ENCODE results near the gene HES4.
"Not testable (repeated sequence)": the region's sequence is repeated elsewhere in the genome, so short reads cannot be mapped to it uniquely, and the experiment has no call there.

HES4 gene

DNA sequence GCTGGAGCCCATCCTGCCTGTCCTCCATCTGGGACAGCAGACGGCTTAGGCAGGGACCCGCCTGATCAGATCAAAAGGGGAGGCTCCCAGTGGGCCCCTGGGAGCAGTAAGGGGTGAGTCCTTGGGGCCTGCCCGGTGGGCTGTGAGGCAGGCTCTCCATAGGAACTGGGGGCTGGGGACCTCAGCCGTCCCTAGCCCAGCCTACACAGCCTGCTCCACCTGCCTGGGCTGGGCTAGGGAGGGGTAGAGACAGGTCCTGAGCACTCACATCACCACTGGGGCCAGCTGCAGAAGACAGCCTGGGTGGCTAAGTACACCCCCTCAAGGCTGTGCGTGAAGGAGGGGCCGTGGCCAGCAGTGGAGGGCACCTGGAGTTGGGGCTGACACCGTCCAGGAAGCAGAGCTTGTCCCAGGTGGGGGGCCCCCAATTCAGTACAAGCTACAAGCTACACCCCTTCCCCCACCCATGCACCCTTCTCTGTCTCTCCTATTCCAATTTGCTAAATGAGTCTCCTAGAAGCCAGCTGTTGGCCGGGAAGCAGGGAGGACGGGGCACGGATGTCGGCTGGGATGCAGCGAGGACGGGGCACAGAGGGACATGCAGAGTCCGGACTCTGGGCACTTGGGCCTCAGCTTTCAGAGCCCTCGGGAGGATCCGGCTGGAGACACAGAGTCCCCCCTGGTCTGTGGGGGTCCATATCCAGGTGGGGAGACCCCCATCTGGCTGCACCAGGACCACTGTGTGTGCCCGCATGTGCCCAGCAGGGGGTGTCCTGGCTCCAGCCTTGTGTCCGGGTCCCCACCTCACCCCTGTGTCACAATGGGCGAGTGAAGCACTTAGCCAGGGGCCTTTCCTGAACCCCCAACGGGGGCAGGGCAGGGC, 15.1 kb upstream of the HES4 start:
- Histone ChIP-seq H3K4me3 (ENCODE audit: extremely low read depth, insufficient read depth, low read length, poor library complexity, severe bottlenecking) (no peak overlapping the region), H3K4me1 (ENCODE audit: control insufficient read depth, insufficient read depth, low read length, poor library complexity, severe bottlenecking) (peaks cover 7% of the 10 kb centered on the region), H3K27ac (ENCODE audit: low read depth, low read length, severe bottlenecking) (no peak overlapping the region), H3K9me3 (ENCODE audit: control insufficient read depth, low read length) (no peaks in the 10 kb centered on the region), H3K36me3 (ENCODE audit: control insufficient read depth, insufficient read depth, low read length) (no peaks in the 10 kb centered on the region)
- WGBS, 2 experiments (ENCODE audit: insufficient coverage in 2 of 2): 83 to 90% methylated on average over 15 to 17 of the region's 20 CpGs

DNA sequence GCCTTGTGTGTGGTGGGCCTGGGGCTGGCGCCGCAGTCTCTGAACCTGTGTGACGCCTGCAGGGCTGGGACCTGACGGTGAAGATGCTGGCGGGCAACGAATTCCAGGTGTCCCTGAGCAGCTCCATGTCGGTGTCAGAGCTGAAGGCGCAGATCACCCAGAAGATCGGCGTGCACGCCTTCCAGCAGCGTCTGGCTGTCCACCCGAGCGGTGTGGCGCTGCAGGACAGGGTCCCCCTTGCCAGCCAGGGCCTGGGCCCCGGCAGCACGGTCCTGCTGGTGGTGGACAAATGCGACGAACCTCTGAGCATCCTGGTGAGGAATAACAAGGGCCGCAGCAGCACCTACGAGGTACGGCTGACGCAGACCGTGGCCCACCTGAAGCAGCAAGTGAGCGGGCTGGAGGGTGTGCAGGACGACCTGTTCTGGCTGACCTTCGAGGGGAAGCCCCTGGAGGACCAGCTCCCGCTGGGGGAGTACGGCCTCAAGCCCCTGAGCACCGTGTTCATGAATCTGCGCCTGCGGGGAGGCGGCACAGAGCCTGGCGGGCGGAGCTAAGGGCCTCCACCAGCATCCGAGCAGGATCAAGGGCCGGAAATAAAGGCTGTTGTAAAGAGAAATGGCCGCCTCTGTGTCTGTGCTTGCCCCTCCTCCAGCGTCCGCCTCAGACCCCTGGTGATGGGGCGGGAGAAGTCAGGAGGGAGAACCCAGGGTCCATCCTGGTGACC, 14.2 kb upstream of the HES4 start:
- WGBS, 2 experiments (ENCODE audit: insufficient coverage in 2 of 2): 54 to 59% methylated on average over 27 to 38 of the region's 41 CpGs
- Histone ChIP-seq H3K9me3 (ENCODE audit: control insufficient read depth, low read length) (no peaks in the 10 kb centered on the region), H3K27ac (ENCODE audit: low read depth, low read length, severe bottlenecking) (no peak overlapping the region), H3K4me1 (ENCODE audit: control insufficient read depth, insufficient read depth, low read length, poor library complexity, severe bottlenecking) (peaks cover 7% of the 10 kb centered on the region), H3K4me3 (ENCODE audit: extremely low read depth, insufficient read depth, low read length, poor library complexity, severe bottlenecking) (peak overlapping the region; percentile 41), H3K36me3 (ENCODE audit: control insufficient read depth, insufficient read depth, low read length) (no peaks in the 10 kb centered on the region)

DNA sequence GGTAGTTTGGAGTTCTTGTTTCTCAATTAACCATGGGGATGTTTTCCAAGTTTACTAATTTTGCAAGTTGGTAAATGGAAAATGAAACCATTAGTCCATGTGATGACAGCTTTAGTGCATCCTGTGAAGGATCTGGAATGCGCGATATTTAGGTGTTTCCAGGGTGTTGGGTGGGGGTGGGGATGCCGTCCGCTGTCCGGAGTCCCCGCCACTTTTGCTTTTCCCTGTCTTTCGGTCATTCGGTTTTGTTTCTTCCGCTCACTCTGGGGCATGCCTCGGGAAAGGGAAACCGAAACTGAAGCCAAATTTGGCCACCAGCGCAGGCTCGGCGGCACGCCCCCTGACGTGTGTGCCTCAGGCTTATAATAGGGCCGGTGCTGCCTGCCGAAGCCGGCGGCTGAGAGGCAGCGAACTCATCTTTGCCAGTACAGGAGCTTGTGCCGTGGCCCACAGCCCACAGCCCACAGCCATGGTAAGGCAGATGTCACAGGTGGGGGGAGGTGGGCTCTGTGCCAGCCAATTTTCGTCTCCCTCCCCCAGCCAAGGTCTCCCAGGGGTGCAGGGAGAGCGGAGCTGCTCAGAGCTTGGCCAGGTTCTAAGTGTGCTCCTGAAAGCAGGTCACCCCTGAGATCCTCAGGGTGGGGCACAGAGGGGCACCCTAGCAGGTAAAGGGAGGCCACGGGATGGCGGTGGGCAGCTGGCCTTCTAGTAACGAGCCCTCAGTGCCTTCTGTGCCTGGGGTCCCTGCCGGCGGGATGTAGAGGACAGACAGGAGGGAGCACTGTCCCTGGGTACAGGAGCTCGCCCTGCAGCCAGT, 13.4 kb upstream of the HES4 start, which contains the start of gene ISG15:
ISG15 (plus strand) TSS at position 393 of the 817 bp plus-strand sequence; CDS start at position 470, 77 bp downstream.
- no peaks in the 10 kb centered on the region for H3K36me3 ChIP-seq (ENCODE audit: control insufficient read depth, insufficient read depth, low read length)
- peak within 1 kb of the TSS; percentile 41 for H3K4me3 ChIP-seq (ENCODE audit: extremely low read depth, insufficient read depth, low read length, poor library complexity, severe bottlenecking)
- peak within 1 kb of the TSS; percentile 37 for H3K27ac ChIP-seq (ENCODE audit: low read depth, low read length, severe bottlenecking)
- H3K9me3 ChIP-seq (ENCODE audit: control insufficient read depth, low read length): no peaks in the 10 kb centered on the region
- 11% methylated on average over 19 to 23 of the region's 30 CpGs for WGBS, 2 experiments (ENCODE audit: insufficient coverage in 2 of 2)
- peaks cover 7% of the 10 kb centered on the region for H3K4me1 ChIP-seq (ENCODE audit: control insufficient read depth, insufficient read depth, low read length, poor library complexity, severe bottlenecking)

DNA sequence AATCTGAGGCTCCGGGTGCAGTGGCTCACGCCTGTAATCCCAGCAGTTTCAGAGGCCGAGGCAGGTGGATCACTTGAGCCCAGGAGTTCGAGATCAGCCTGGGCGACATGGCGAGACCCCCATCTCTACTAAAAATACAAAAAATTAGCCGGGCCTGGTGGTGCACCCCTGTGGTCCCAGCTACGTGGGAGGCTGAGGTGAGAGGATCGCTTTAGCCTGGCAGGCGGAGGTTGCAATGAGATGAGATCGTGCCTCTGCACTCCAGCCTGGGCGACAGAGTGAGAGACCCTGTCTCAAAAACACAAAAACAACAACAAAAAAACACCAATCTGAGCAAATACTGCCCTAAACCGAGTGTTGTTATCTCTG, 12.8 kb upstream of the HES4 start:
- peak overlapping the region; percentile 37 for H3K27ac ChIP-seq (ENCODE audit: low read depth, low read length, severe bottlenecking)
- H3K4me1 ChIP-seq (ENCODE audit: control insufficient read depth, insufficient read depth, low read length, poor library complexity, severe bottlenecking); H3K9me3 ChIP-seq (ENCODE audit: control insufficient read depth, low read length); H3K36me3 ChIP-seq (ENCODE audit: control insufficient read depth, insufficient read depth, low read length): not testable (repeated sequence)
- 63 to 96% methylated on average over 8 of the region's 13 CpGs for WGBS, 2 experiments (ENCODE audit: insufficient coverage in 2 of 2)
- peak overlapping the region; percentile 41 for H3K4me3 ChIP-seq (ENCODE audit: extremely low read depth, insufficient read depth, low read length, poor library complexity, severe bottlenecking)

DNA sequence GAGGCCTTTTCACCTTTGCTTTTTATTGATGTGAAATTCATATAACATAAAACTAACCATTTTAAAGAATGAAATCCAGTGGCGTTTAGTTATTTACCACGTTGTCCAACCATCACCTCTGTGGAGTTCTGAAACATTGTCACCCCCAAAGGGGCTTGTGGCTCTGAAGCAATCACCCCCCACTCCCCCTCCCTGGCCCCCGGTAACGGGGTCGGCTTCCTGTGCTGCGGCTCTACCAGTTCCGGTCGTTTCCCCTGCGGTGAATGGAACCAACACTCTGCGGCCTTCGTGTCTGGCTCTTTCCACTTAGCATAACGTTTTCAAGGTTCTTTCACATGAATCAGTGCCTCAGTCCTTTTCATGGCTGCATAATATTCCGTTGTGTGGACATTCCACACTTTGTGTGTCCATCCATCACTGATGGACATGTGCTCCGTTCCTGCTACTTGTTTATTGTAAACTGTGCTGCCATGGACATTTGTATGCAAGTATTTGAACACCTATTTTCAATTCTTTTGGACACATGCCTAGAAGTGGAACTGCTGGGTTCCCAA, 11.6 kb upstream of the HES4 start:
- no peaks in the 10 kb centered on the region for H3K9me3 ChIP-seq (ENCODE audit: control insufficient read depth, low read length)
- 85 to 87% methylated on average over 10 to 12 of the region's 14 CpGs for WGBS, 2 experiments (ENCODE audit: insufficient coverage in 2 of 2)
- H3K36me3 ChIP-seq (ENCODE audit: control insufficient read depth, insufficient read depth, low read length): no peaks in the 10 kb centered on the region
- no peak overlapping the region for H3K27ac ChIP-seq (ENCODE audit: low read depth, low read length, severe bottlenecking)
- peaks cover 9% of the 10 kb centered on the region for H3K4me1 ChIP-seq (ENCODE audit: control insufficient read depth, insufficient read depth, low read length, poor library complexity, severe bottlenecking)
- no peak overlapping the region for H3K4me3 ChIP-seq (ENCODE audit: extremely low read depth, insufficient read depth, low read length, poor library complexity, severe bottlenecking)

DNA sequence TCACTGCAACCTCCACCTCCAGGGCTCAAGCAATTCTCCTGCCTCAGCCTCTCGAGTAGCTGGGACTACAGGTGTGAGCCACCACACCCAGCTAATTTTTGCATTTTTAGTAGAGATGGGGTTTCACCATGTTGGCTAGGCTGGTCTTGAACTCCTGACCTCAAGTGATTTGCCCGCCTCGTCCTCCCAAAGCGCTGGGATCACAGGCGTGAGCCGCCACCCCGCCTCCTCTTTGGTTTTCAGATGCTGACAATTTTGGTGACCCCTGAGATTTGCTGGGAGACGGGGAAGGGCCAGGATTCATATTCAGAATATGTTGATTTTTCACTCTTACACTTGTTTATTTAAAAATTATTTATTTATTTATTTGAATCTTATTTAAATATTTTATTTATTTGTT, 10.2 kb upstream of the HES4 start:
- not testable (repeated sequence) for H3K4me3 ChIP-seq (ENCODE audit: extremely low read depth, insufficient read depth, low read length, poor library complexity, severe bottlenecking); H3K9me3 ChIP-seq (ENCODE audit: control insufficient read depth, low read length); H3K36me3 ChIP-seq (ENCODE audit: control insufficient read depth, insufficient read depth, low read length); H3K27ac ChIP-seq (ENCODE audit: low read depth, low read length, severe bottlenecking)
- H3K4me1 ChIP-seq (ENCODE audit: control insufficient read depth, insufficient read depth, low read length, poor library complexity, severe bottlenecking): peaks cover 19% of the 10 kb centered on the region
- 80 to 97% methylated on average over 5 to 6 of the region's 8 CpGs for WGBS, 2 experiments (ENCODE audit: insufficient coverage in 2 of 2)

DNA sequence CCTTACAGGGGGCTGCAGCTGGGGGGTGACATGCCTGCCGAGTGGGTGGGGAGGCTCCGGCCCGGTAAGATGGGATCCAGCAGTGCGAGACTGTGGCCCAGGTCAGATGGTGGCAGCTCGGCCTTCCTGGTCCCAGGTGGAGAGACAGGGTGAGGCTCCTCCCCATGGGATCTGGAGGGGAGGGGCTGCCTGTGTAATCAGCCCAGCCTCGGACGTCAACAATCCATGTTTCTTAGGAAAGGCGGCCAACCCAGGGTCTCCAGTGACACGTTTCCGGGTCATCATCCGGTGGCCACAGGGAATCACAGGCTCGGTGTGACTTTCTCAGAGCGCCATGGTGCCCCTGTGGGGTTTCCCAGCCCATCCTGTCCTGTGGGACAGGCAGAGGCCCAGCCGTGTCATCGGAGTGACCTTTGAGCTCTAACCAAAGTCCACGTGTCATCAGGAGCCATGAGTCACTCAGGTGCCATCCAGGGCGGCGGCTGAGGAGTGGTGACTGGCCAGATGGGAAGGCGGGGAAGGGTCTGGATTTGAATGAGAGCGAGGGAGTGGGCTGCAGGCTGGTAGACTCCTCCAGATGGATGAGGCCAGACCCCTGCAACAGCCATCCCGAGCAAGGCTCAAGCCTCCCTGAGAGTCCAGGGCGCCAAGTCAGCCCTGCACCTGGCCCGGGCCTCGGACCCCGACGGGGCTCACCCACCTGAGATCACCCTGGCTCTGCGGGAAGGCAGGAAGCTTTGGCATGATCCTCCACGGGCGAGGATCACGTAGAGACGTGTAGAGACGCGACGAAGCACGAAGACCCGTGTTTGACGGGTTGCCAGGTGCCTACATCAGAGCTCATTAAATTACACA, 6.6 kb upstream of the HES4 start:
- H3K36me3 ChIP-seq (ENCODE audit: control insufficient read depth, insufficient read depth, low read length): no peaks in the 10 kb centered on the region
- peaks cover 36% of the 10 kb centered on the region for H3K4me1 ChIP-seq (ENCODE audit: control insufficient read depth, insufficient read depth, low read length, poor library complexity, severe bottlenecking)
- H3K9me3 ChIP-seq (ENCODE audit: control insufficient read depth, low read length): no peaks in the 10 kb centered on the region
- H3K27ac ChIP-seq (ENCODE audit: low read depth, low read length, severe bottlenecking): no peak overlapping the region
- 92% methylated on average over 36 to 37 of the region's 37 CpGs for WGBS, 2 experiments (ENCODE audit: insufficient coverage in 2 of 2)
- no peak overlapping the region for H3K4me3 ChIP-seq (ENCODE audit: extremely low read depth, insufficient read depth, low read length, poor library complexity, severe bottlenecking)

DNA sequence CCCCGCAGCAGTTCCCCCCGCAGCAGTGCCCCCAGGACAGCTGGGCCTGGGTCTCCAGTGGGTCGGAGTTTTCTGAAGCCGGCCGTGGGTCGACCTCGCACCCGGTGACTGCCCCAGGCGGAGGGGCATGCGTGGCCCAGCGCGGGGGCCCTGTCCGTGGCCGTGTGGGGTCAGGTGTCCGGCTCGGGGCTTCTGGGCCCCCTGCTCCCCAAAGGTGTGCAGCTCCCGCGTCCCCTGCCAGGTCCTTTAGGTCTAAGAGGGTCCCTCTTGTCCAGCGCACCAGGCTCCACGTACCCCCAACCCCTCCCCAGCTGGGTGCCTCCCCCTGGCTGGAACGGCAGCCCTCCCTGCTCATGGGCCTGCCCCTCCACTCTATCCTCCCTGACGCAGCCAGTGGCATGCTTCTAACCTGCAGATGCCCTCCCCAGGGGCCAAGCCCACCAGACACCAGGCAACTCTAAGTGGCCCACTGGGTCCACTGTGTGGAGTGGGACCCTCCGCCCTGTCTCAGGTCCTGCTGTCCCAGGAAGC, 5.9 kb upstream of the HES4 start:
- no peaks in the 10 kb centered on the region for H3K9me3 ChIP-seq (ENCODE audit: control insufficient read depth, low read length)
- peak overlapping the region; percentile 83 for H3K27ac ChIP-seq (ENCODE audit: low read depth, low read length, severe bottlenecking)
- H3K4me3 ChIP-seq (ENCODE audit: extremely low read depth, insufficient read depth, low read length, poor library complexity, severe bottlenecking): no peak overlapping the region
- peaks cover 36% of the 10 kb centered on the region for H3K4me1 ChIP-seq (ENCODE audit: control insufficient read depth, insufficient read depth, low read length, poor library complexity, severe bottlenecking)
- WGBS, 2 experiments (ENCODE audit: insufficient coverage in 2 of 2): 79 to 81% methylated on average over 21 of the region's 23 CpGs
- H3K36me3 ChIP-seq (ENCODE audit: control insufficient read depth, insufficient read depth, low read length): no peaks in the 10 kb centered on the region

DNA sequence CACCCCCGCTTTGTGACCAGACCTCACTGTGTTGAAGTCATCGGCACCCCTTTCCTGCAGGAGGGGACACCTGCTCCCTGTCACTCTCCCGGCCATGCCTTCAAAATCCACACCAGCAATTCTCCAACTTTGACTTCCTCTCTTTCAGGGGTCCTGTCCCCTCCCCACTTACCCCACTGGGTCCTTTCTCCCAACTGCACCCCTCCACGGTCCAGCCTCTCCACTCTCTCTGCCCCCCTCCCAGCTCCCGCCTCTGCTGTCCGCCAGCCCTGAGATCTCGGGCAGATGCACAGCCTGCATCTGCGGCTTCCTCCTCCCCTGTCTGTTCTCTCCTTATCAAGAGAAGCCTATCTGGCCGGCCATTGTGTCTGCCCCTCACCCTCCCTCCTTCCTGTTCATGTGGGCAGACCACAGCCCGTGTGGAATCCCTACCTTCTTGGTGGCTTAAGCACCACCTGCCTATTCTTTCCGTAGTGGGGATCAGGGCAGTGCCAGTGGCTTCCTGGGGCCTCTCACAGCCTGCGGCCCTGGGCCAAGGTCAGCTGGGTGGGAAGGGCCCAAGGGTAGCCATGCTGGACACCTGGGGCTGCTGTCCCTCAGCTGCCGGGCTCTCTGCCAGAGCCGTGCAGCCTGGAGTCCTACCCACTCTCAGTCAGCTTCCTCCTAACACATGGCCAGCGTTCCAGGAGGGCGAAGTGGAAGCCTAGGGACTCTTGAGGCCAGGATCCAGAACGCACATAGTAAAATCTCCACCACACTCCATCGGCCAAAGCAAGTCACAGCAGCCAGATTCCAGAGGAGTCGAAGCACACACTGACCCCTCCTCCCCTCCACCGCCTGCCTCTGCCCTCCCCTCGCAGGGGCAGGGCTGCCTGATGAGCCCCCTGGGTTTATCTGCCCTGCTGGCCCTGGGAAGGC, 5.1 kb upstream of the HES4 start:
- Histone ChIP-seq H3K36me3 (ENCODE audit: control insufficient read depth, insufficient read depth, low read length) (no peaks in the 10 kb centered on the region), H3K4me1 (ENCODE audit: control insufficient read depth, insufficient read depth, low read length, poor library complexity, severe bottlenecking) (peaks cover 36% of the 10 kb centered on the region), H3K9me3 (ENCODE audit: control insufficient read depth, low read length) (no peaks in the 10 kb centered on the region), H3K4me3 (ENCODE audit: extremely low read depth, insufficient read depth, low read length, poor library complexity, severe bottlenecking) (peak overlapping the region; percentile 5), H3K27ac (ENCODE audit: low read depth, low read length, severe bottlenecking) (peak overlapping the region; percentile 83)
- WGBS, 2 experiments (ENCODE audit: insufficient coverage in 2 of 2): 45 to 53% methylated on average over 13 to 18 of the region's 21 CpGs
